Neural crest cell (in vitro differentiated cells): Measurements from ENCODE around the gene PVR. TPM values are rescaled to one million over a fixed set of nuclear protein-coding genes. Genes with fewer than 3 reads are reported as not detected.
"Not testable (repeated sequence)": the region's sequence is repeated elsewhere in the genome, so short reads cannot be mapped to it uniquely, and the experiment has no call there.

Source experiments
- DNase-seq: peaks from one replicate; pipeline ENCODE4 v3.0.0; 2021; ENCODE audit warnings: low read depth, mixed read lengths, low spot score
- H3K27ac Mint-ChIP-seq: one replicate; pipeline ENCODE4 v1.8.0; 2021; ENCODE audit warnings: mild to moderate bottlenecking, mixed read lengths; ENCODE audit not compliant: unreplicated experiment
- H3K27me3 Mint-ChIP-seq: 2 replicates; pipeline ENCODE4 v1.8.0; 2021; ENCODE audit warnings: low read depth, mild to moderate bottlenecking, mixed read lengths
- H3K36me3 Mint-ChIP-seq: 2 replicates; pipeline ENCODE4 v1.8.0; 2021; ENCODE audit warnings: low read depth, mild to moderate bottlenecking, mixed read lengths
- H3K4me1 Mint-ChIP-seq: 2 replicates; pipeline ENCODE4 v1.8.0; 2021; ENCODE audit warnings: mixed read lengths
- H3K4me3 Mint-ChIP-seq: one replicate; pipeline ENCODE4 v1.8.0; 2021; ENCODE audit warnings: mild to moderate bottlenecking, mixed read lengths
- H3K9me3 Mint-ChIP-seq: 2 replicates; pipeline ENCODE4 v1.8.0; 2021; ENCODE audit warnings: mixed read lengths
- total RNA-seq: library from RNA; stranded (reverse); gene quantifications from 2 replicates; pipeline ENCODE4 v1.2.1, GENCODE V29; 2021
- TF ChIP-seq, protein P1 (sequence below): fragments of 200-600 bp; sonication (generic); conservative IDR thresholded peaks from 2 replicates; pipeline ENCODE4 v1.5.0; 2021; ENCODE audit warnings: antibody characterized with exemption, mild to moderate bottlenecking

The PVR gene
- total RNA-seq, 1 donor from 2014 or later, result 20.4 TPM

DNA sequence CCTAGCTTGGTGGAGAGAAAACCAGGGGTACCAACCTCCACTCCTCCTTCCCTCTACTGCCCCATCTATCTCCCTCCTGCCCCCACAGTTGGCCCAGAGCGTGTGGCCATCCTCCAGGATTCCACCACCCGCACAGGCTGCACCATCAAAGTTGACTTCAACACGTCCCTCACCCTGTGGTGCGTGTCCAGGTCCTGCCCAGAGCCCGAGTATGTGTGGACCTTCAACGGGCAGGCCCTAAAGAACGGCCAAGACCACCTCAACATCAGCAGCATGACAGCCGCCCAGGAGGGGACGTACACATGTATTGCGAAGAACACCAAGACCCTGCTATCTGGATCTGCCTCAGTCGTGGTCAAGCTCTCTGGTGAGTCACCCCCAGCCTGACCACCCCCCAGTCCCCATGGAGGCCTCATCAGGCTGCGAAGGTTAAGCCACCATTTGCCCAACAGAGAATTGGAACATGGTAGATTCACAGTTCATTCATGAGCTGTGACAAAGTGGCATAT, 61.8 kb downstream of the PVR start:
- Mint-ChIP-seq H3K4me3 (no peak overlapping the region), H3K9me3 (no peaks in the 10 kb centered on the region), H3K27ac (no peak overlapping the region), H3K27me3 (no peaks in the 10 kb centered on the region), H3K4me1 (no peaks in the 10 kb centered on the region), H3K36me3 (no peaks in the 10 kb centered on the region)
- no peak for DNase-seq
- TF ChIP-seq, protein P1, sequence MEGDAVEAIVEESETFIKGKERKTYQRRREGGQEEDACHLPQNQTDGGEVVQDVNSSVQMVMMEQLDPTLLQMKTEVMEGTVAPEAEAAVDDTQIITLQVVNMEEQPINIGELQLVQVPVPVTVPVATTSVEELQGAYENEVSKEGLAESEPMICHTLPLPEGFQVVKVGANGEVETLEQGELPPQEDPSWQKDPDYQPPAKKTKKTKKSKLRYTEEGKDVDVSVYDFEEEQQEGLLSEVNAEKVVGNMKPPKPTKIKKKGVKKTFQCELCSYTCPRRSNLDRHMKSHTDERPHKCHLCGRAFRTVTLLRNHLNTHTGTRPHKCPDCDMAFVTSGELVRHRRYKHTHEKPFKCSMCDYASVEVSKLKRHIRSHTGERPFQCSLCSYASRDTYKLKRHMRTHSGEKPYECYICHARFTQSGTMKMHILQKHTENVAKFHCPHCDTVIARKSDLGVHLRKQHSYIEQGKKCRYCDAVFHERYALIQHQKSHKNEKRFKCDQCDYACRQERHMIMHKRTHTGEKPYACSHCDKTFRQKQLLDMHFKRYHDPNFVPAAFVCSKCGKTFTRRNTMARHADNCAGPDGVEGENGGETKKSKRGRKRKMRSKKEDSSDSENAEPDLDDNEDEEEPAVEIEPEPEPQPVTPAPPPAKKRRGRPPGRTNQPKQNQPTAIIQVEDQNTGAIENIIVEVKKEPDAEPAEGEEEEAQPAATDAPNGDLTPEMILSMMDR, result no peak

DNA sequence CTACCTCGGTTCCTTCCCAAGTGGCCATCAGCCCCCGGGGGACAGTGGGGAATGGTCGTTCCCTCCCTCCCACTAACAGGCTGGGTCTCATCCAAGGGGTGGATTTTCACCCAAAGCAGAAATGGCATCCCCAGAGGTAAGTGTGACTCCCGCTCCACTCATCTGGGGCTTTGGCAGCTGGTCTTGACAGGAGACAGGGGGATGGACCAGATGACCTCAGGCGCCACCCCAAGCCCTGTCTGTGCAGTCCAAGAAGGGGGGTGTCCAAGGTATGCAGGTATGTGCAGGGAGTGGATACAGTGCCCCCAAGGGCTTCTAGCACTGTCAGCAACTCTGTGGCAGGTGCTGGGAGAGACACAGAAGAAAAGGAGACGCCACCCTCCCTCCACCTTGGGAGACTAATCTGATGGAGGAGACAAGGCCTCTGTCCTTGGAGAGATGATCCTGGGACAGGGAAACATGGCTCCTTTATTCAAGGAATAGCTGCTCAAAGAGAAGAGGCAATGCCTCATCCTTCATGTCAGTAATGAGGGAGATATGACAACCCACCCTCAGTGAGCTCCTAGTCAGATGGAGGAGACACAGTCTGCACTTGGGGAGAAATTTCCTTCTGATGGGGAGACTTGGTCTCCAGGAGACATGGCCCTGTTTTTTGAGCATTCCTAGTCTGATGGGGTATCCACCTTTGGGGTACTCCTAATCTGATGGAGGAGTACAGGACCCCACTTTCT, 63.0 kb downstream of the PVR start:
- Mint-ChIP-seq H3K4me1 (no peaks in the 10 kb centered on the region), H3K27me3 (no peaks in the 10 kb centered on the region), H3K27ac (no peak overlapping the region), H3K36me3 (no peaks in the 10 kb centered on the region), H3K9me3 (no peaks in the 10 kb centered on the region), H3K4me3 (no peak overlapping the region)
- TF ChIP-seq, protein P1, result no peak
- DNase-seq, result no peak

DNA sequence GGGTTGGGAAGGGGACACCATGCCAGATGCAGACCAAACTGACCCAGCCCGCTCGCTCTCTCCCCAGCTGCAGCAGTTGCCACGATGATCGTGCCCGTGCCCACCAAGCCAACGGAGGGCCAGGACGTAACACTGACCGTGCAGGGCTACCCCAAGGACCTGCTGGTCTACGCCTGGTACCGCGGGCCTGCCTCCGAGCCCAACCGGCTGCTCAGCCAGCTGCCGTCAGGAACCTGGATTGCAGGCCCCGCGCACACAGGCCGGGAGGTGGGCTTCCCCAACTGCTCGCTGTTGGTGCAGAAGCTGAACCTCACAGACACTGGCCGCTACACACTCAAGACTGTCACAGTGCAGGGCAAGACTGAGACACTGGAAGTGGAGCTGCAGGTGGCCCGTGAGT, 64.1 kb downstream of the PVR start:
- Mint-ChIP-seq H3K27ac (no peak overlapping the region), H3K36me3 (no peaks in the 10 kb centered on the region)

DNA sequence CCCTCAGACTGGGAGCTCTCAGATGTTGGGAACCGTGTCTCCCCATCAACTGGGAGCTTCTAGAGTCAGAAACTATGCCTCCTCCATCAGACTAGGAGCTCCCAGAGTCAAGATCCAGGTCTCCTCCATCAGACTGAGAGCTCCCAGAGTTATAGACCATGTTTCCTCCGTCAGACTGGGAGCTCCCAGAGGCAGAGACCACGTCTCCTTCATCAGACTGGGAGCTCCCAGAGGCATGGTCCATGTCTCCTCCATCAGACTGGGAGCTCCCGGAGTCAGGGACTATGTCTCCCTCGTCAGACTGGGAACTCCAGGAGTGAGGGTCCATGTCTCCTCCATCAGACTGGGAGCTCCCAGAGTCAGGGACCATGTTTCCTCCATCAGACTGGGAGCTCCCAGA, 65.2 kb downstream of the PVR start:
- Mint-ChIP-seq H3K27ac (no peak overlapping the region), H3K4me1 (no peaks in the 10 kb centered on the region), H3K9me3 (no peaks in the 10 kb centered on the region), H3K4me3 (no peak overlapping the region), H3K27me3 (no peaks in the 10 kb centered on the region), H3K36me3 (no peaks in the 10 kb centered on the region)
- TF ChIP-seq, protein P1, result no peak
- DNase-seq, result no peak

More for the DNA sequence above, 64.1 kb downstream of the PVR start:
- no peaks in the 10 kb centered on the region for H3K9me3 Mint-ChIP-seq
- no peak overlapping the region for H3K4me3 Mint-ChIP-seq
- no peaks in the 10 kb centered on the region for H3K27me3 Mint-ChIP-seq
- DNase-seq, result no peak
- no peaks in the 10 kb centered on the region for H3K4me1 Mint-ChIP-seq
- TF ChIP-seq, protein P1, result no peak

DNA sequence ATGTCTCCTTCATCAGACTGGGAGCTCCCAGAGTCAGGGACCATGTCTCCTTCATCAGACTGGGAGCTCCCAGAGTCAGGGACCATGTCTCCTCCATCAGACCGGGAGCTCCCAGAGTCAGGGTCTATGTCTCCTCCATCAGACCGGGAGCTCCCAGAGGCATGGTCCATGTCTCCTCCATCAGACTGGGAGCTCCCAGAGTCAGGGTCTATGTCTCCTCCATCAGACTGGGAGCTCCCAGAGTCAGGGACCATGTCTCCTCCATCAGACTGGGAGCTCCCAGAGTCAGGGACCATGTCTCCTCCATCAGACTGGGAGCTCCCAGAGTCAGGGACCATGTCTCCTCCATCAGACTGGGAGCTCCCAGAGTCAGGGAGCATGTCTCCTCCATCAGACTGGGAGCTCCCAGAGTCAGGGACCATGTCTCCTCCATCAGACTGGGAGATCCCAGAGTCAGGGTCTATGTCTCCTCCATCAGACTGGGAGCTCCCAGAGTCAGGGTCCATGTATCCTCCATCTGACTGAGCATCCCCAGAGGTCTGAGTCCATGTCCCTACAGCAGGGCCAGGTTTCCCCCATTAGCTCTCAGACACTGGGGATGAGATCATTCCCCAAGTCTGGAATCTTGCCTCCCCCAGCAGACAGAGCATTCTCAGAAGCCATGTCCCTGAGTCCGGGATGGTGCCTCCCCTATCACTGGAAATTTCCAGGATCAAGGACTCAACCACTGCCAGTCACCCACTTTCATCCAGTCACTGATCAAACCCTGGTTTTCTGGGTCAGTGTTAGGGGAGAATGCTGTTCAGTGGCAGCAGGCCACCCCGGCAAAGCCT, 65.9 kb downstream of the PVR start:
- not testable (repeated sequence) for DNase-seq, H3K27ac Mint-ChIP-seq, H3K27me3 Mint-ChIP-seq, H3K4me3 Mint-ChIP-seq, H3K4me1 Mint-ChIP-seq, H3K36me3 Mint-ChIP-seq, H3K9me3 Mint-ChIP-seq

DNA sequence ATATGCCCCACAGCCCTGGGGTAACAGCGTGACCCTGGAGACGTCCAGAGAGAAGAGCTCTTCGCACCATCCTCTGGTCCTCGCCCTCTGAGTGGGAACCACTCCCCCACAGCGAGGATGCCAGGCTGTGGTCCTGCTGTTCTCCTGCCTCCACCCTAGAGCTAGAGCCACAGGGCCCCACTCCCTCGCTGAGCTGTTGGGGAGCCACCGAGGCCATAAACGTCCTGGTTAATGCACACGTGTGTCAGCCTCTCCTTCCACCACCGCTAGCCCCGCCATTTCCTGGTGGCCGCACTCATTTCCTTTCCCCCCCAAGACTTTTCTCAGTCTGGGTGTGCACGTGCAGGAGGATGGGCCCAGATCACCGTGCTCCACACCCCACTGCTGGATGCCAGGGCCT, 66.8 kb downstream of the PVR start:
- Mint-ChIP-seq H3K9me3 (peaks cover under 1% of the 10 kb centered on the region), H3K36me3 (no peaks in the 10 kb centered on the region), H3K4me3 (no peak overlapping the region), H3K27me3 (peaks cover under 1% of the 10 kb centered on the region), H3K27ac (no peak overlapping the region), H3K4me1 (no peaks in the 10 kb centered on the region)
- no peak for DNase-seq
- TF ChIP-seq, protein P1, result no peak
